WTC11 (cell line): ENCODE results near the gene PCIF1. TPM values are rescaled to one million over a fixed set of nuclear protein-coding genes. Genes with fewer than 3 reads are reported as not detected.

Source experiments
- ATAC-seq: fragments of 200-7000 bp; cut with Tn5 transposase; 2 replicates; pipeline ENCODE4 v1.10.0; 2021; ENCODE audit warnings: mild to moderate bottlenecking, moderate library complexity
- CTCF ChIA-PET: fragments of 300-600 bp; sonication (Branson Sonifier 250); formaldehyde crosslinking; loops from one replicate; lab custom pipeline; 2021; ENCODE audit warnings: antibody characterized with exemption; lab: Charles Lee
- POLR2A ChIA-PET: fragments of 350-600 bp; sonication (Branson Sonifier 250); formaldehyde crosslinking; loops from one replicate; lab custom pipeline; 2021; ENCODE audit warnings: antibody characterized with exemption; lab: Charles Lee
- DNase-seq: peaks from one replicate; pipeline ENCODE4 v3.0.0; 2021; ENCODE audit warnings: low spot score
- H3K27ac Mint-ChIP-seq: 2 replicates; pipeline ENCODE4 v1.8.0; 2021; ENCODE audit warnings: mixed read lengths
- H3K27me3 Mint-ChIP-seq: 2 replicates; pipeline ENCODE4 v1.8.0; 2021; ENCODE audit warnings: low read depth, mild to moderate bottlenecking, moderate library complexity, mixed read lengths
- H3K36me3 Mint-ChIP-seq: 2 replicates; pipeline ENCODE4 v1.8.0; 2021; ENCODE audit warnings: mixed read lengths
- H3K4me1 Mint-ChIP-seq: 2 replicates; pipeline ENCODE4 v1.8.0; 2022; ENCODE audit warnings: mixed read lengths
- H3K4me3 Mint-ChIP-seq: 2 replicates; pipeline ENCODE4 v1.8.0; 2021; ENCODE audit warnings: mild to moderate bottlenecking, moderate library complexity, mixed read lengths
- H3K9me3 Mint-ChIP-seq: 2 replicates; pipeline ENCODE4 v1.8.0; 2021; ENCODE audit warnings: mixed read lengths
- CREM ChIP-seq: sonication (generic); formaldehyde crosslinking; IDR thresholded peaks from 2 replicates; pipeline ENCODE4 v1.8.1; 2022; ENCODE audit warnings: mild to moderate bottlenecking, missing genetic modification reagents, moderate library complexity
- FOXK1 ChIP-seq: sonication (generic); formaldehyde crosslinking; IDR thresholded peaks from 2 replicates; pipeline ENCODE4 v1.8.0; 2022; ENCODE audit warnings: mild to moderate bottlenecking, moderate library complexity, missing genetic modification reagents
- GTF2I ChIP-seq: fragments of 250-450 bp; sonication (Bioruptor Pico); conservative IDR thresholded peaks from 2 replicates; pipeline ENCODE4 v1.4.0; 2021; ENCODE audit warnings: mild to moderate bottlenecking
- MYBL2 ChIP-seq: sonication (generic); formaldehyde crosslinking; IDR thresholded peaks from 2 replicates; pipeline ENCODE4 v1.8.1; 2023; ENCODE audit warnings: mild to moderate bottlenecking, moderate library complexity, missing genetic modification reagents
- NR1H2 ChIP-seq: sonication (generic); formaldehyde crosslinking; IDR thresholded peaks from 2 replicates; pipeline ENCODE4 v1.9.0; 2021; ENCODE audit warnings: mild to moderate bottlenecking, moderate library complexity, missing genetic modification reagents
- SOX15 ChIP-seq: fragments of 250-450 bp; sonication (Bioruptor Pico); IDR thresholded peaks from 2 replicates; pipeline ENCODE4 v1.9.0; 2021; ENCODE audit warnings: mild to moderate bottlenecking
- ZNF232 ChIP-seq: sonication (generic); formaldehyde crosslinking; IDR thresholded peaks from 2 replicates; pipeline ENCODE4 v1.8.0; 2022; ENCODE audit warnings: mild to moderate bottlenecking, missing genetic modification reagents
- total RNA-seq: library from RNA; stranded (reverse); gene quantifications from 3 replicates; pipeline ENCODE4 v1.2.3, GENCODE V29; 2021
- TF ChIP-seq, protein P1 (sequence below): sonication (generic); formaldehyde crosslinking; IDR thresholded peaks from 2 replicates; pipeline ENCODE4 v1.8.1; 2022; ENCODE audit warnings: low read depth, mild to moderate bottlenecking, moderate library complexity, missing genetic modification reagents, borderline replicate concordance
- TF ChIP-seq, protein P2 (sequence below): sonication (generic); formaldehyde crosslinking; IDR thresholded peaks from 2 replicates; pipeline ENCODE4 v1.8.0; 2023; ENCODE audit warnings: mild to moderate bottlenecking, missing genetic modification reagents
- TF ChIP-seq, protein P3 (sequence below): sonication (generic); formaldehyde crosslinking; IDR thresholded peaks from 2 replicates; pipeline ENCODE4 v1.8.1; 2023; ENCODE audit warnings: mild to moderate bottlenecking, missing genetic modification reagents, borderline replicate concordance

Gene PCIF1
- total RNA-seq, 1 experiment from 2014 or later, result 42.2 TPM

DNA sequence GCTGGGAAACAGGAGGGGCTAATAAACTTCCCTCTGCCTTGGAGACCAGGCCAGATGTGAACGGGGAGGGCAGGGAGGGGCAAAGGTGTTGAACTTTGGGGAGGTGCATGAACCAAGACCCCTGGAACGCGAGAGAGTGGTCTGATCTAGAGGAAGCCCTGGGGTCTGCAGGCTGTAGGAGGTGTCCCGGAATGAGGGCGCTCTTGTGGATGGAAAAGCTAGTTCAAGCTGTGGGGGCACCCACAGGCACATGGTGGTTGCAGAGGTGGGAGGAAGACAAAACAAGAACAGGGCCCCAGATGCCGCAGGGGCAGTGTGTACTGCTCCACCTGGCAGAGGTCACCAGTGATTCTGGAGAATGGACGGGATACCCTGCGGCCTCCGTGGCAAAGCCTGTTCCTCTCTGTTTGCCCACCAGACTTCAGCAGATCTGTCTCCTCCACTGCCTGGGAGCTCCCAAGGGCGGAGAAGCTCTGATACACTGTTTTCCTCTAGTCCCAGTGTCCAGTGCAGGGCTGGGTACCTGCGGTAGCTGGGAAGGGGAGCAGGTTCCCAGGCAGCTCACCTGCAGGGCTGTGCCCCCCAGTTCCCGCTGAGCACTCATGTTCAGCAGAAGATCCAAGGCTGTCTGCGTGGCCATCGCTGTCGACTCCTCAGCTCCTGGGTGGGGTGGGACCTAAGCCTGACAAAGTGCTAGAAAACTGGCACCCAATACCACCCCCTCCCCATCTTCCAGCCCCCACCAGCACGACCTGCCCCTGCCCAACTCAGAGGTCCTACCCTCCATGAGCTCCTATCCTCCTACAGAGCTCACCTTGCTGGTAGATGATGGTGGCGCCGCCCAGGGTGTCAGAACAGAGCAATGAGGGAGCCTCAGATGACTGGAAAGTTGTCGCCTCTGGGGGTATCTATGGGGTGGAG, 22.8 kb downstream of the PCIF1 start (continued):
- TF ChIP-seq, protein P1, sequence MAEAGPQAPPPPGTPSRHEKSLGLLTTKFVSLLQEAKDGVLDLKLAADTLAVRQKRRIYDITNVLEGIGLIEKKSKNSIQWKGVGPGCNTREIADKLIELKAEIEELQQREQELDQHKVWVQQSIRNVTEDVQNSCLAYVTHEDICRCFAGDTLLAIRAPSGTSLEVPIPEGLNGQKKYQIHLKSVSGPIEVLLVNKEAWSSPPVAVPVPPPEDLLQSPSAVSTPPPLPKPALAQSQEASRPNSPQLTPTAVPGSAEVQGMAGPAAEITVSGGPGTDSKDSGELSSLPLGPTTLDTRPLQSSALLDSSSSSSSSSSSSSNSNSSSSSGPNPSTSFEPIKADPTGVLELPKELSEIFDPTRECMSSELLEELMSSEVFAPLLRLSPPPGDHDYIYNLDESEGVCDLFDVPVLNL (CRISPR knock-in tag), result no peak
- TF ChIP-seq GTF2I (CRISPR knock-in tag) (no peak), SOX15 (no peak), ZNF232 (CRISPR knock-in tag) (no peak)

DNA sequence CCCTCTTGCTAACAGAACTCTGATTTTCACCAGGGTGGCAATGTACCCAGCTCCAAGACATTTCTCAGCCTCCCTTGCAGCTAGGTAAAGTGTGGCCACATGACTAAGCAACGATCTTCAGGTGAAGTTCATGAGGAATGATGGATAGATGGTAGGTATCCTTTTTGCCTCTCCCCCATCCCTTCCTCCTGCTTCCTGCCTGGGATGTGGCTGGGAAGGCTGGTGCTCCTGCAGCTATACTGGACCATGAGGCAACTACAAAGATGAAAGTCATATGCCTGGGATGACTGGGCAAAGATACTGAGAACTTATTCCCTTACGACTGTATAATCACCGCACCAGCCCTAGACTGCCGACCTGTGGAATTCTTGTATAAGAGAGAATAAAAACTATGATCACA, 24.1 kb downstream of the PCIF1 start:
- H3K4me3 Mint-ChIP-seq, result no peak overlapping the region
- ChIA-PET CTCF (interaction anchor here (0.7 to 3.0 kb wide), 2 partner anchors 11 to 405 kb away, joined by 3 to 14 read pairs; no protein-coding TSS in a partner anchor), POLR2A (no interaction called here)
- no peak overlapping the region for H3K27ac Mint-ChIP-seq
- peaks cover 37% of the 10 kb centered on the region for H3K36me3 Mint-ChIP-seq
- DNase-seq (no peak), ATAC-seq (no peak)
- TF ChIP-seq GTF2I (CRISPR knock-in tag), result 0 out of 2 replicates have a peak, but pooled peaks have one; percentile 16
- TF ChIP-seq, protein P2, sequence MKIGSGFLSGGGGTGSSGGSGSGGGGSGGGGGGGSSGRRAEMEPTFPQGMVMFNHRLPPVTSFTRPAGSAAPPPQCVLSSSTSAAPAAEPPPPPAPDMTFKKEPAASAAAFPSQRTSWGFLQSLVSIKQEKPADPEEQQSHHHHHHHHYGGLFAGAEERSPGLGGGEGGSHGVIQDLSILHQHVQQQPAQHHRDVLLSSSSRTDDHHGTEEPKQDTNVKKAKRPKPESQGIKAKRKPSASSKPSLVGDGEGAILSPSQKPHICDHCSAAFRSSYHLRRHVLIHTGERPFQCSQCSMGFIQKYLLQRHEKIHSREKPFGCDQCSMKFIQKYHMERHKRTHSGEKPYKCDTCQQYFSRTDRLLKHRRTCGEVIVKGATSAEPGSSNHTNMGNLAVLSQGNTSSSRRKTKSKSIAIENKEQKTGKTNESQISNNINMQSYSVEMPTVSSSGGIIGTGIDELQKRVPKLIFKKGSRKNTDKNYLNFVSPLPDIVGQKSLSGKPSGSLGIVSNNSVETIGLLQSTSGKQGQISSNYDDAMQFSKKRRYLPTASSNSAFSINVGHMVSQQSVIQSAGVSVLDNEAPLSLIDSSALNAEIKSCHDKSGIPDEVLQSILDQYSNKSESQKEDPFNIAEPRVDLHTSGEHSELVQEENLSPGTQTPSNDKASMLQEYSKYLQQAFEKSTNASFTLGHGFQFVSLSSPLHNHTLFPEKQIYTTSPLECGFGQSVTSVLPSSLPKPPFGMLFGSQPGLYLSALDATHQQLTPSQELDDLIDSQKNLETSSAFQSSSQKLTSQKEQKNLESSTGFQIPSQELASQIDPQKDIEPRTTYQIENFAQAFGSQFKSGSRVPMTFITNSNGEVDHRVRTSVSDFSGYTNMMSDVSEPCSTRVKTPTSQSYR (CRISPR knock-in tag), result no peak
- H3K27me3 Mint-ChIP-seq, result no peaks in the 10 kb centered on the region
- no peaks in the 10 kb centered on the region for H3K9me3 Mint-ChIP-seq
- H3K4me1 Mint-ChIP-seq, result no peaks in the 10 kb centered on the region

DNA sequence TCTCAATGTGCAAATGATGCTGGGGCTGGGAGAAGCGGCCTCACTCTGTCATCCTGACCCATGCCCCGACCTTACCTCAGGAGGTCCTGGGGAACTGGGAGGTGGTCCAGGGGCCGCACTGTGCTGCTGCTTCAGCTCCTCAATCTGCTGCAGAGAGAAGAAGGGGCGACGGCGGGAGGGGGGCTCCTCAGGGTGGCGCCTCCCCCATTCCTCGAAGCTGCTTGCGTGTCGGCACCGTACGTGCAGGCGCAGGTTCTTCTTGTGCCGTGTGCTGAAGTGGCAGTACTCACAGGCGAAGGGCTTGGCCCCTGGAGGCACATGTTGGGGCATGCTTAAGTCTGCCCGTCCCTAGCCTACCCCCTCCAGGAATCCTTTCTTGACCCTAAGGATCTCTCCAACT, 24.6 kb downstream of the PCIF1 start:
- no peak for DNase-seq
- H3K27ac Mint-ChIP-seq, result no peak overlapping the region
- ChIA-PET CTCF (interaction anchor here (3.0 kb wide), 1 partner anchor 11 kb away, joined by 14 read pairs; no protein-coding TSS in a partner anchor), POLR2A (no interaction called here)
- no peaks in the 10 kb centered on the region for H3K27me3 Mint-ChIP-seq
- no peak for ATAC-seq
- TF ChIP-seq FOXK1 (CRISPR knock-in tag) (no peak), SOX15 (no peak), CREM (no peak), MYBL2 (no peak), GTF2I (CRISPR knock-in tag) (no peak), NR1H2 (CRISPR knock-in tag) (no peak)
- TF ChIP-seq, protein P3, sequence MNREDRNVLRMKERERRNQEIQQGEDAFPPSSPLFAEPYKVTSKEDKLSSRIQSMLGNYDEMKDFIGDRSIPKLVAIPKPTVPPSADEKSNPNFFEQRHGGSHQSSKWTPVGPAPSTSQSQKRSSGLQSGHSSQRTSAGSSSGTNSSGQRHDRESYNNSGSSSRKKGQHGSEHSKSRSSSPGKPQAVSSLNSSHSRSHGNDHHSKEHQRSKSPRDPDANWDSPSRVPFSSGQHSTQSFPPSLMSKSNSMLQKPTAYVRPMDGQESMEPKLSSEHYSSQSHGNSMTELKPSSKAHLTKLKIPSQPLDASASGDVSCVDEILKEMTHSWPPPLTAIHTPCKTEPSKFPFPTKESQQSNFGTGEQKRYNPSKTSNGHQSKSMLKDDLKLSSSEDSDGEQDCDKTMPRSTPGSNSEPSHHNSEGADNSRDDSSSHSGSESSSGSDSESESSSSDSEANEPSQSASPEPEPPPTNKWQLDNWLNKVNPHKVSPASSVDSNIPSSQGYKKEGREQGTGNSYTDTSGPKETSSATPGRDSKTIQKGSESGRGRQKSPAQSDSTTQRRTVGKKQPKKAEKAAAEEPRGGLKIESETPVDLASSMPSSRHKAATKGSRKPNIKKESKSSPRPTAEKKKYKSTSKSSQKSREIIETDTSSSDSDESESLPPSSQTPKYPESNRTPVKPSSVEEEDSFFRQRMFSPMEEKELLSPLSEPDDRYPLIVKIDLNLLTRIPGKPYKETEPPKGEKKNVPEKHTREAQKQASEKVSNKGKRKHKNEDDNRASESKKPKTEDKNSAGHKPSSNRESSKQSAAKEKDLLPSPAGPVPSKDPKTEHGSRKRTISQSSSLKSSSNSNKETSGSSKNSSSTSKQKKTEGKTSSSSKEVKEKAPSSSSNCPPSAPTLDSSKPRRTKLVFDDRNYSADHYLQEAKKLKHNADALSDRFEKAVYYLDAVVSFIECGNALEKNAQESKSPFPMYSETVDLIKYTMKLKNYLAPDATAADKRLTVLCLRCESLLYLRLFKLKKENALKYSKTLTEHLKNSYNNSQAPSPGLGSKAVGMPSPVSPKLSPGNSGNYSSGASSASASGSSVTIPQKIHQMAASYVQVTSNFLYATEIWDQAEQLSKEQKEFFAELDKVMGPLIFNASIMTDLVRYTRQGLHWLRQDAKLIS, result no peak
- TF ChIP-seq, protein P1 (CRISPR knock-in tag), result no peak
- peaks cover 37% of the 10 kb centered on the region for H3K36me3 Mint-ChIP-seq
- H3K4me1 Mint-ChIP-seq, result no peaks in the 10 kb centered on the region
- no peak overlapping the region for H3K4me3 Mint-ChIP-seq
- no peaks in the 10 kb centered on the region for H3K9me3 Mint-ChIP-seq
